Limb (tissue), 2 donors: ENCODE measurements around the gene PTPRH.
"Not testable (repeated sequence)": the region's sequence is repeated elsewhere in the genome, so short reads cannot be mapped to it uniquely, and the experiment has no call there.

Experiments
- DNase-seq, 2 donors: peaks; one replicate each; pipeline ENCODE4 v3.0.0-alpha.2; 2016; ENCODE audit errors: extremely low spot score in 2 of 2

The PTPRH gene

GRCh38 chr19:55179606-55180484 is 29.5 kb downstream of the PTPRH start, which contains the start of gene SYT5:
Gene SYT5, minus strand, starts transcription at chr19:55180289. Its CDS starts 1,248 bp downstream, at chr19:55179041.
- peak in 1 of 2 donors; percentile 80 for DNase-seq

DNA sequence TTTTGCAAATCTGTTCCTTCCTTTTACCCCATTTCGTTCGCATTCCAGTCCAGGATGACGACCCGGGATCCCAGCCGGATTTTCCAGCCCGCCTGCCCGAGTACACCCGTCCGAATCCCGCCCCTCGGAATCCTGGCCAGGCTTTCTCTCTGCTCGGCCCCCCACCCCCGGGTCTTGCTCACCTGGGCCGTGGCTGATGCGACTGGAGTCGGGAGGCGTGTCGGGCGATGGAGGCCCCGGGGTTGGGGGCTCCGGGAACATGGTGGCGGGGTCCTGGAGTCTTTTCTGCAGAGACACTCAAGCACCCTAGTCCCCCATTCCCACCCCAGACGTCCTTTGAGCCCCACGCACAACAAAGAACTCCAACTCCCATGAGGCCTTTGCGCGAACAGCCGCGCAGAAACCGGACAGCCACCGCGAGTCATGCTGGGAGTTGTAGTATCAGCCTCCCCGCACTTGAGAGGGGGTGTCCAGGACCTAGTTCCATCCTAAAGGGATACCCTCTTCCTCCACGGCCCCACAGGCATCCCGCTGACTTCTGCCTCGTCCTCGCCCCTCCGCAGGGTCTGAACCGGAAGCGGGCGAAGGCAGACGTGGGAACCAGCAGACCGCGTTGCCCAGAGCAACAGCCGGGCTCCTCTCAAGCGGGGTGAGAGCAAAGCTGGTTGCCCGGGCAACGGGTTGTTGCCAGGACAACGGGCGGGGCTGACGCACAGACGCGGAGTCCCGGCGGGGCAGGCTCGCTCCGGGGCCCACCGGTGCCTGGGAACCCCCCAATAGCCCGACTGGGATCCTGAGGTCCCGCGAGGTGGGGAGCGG is 30.3 kb downstream of the PTPRH start:
- peak; percentile 60 to 91 for DNase-seq

- no peak for DNase-seq
Observed at GRCh38 chr19:55176076-55176475, 33.2 kb downstream of the PTPRH start.

GRCh38 chr19:55175117-55175867 is 34.0 kb downstream of the PTPRH start:
- DNase-seq = no peak

DNA sequence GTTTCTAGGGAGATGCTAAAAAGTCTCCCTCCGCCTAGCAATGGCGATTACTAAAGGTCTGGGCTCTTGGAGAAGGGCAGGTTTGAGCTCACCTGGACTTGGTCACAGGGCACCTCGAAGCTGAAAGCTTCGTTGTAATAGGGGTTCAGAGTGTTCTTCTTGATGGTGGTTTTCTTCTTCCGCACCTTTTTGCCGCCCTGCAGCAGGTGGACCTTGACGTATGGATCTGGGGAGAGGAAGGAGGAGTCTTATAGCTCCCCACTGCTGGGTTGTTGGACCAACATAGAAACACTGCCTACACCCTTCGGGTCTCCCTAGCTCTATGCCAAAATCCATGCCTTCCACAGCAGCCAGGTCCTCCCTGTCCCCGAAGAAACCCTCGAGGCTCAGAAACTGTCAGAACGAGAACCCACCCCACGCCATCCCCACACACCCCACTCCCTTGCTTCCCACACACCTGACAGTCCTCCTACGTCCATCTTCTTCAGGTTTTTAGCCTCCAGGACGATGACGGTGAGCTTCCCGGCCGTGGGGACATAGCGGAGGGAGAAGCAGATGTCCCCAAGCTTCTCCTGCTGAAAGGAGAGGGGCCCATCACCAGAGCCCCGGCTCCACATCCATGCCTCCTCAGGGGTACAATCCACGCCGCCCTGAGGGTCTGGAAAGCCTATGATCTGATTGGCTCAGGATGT is 34.7 kb downstream of the PTPRH start:
- DNase-seq = no peak

- no peak for DNase-seq
Observed at GRCh38 chr19:55173714-55174409, 35.4 kb downstream of the PTPRH start.

DNA sequence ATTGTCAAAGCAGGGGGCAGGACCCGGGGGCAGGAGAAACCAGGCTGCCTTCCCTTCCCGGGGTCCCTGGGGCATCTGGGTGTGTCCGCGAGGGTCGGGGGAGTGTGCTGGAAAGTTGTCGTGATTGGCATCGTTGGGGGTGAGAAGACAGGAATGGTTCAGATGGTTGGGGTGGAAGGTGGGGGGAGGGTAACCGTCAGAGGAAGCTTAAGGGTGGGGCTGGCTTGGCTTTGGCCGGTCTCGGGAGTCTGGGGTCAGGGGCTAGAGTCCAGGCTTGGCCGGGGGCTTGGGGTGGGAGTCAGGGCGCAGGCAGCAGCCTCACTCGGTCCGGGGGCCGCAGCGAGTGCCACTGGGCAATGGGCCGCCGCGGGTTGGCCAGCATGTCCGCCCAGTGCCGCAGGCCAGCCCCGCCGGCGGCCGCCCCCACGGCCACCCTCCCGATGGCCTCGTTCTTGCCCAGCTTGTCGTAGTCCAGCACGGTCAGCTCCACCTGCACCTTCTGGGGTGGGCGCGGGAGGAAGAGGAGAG is 36.1 kb downstream of the PTPRH start:
- no peak for DNase-seq

DNA sequence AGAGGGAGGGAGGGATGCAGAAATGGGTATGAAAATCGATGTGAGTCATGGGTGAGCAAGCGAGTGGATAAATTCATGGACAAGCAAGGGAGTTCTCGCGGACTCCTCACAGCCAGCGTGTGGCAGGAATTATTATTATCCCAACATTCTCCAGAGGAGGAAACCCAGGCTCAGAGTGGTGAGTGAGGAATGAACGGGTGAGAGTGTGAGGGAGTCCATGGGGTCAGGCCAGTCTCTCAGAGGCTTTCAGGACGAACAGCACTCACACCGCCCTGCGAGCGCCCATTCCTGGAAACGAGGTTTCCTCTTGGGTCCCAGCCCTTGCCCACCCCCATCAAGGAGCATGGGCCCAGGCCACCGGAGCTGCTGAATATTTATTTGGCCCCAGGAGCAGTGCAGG is 36.6 kb downstream of the PTPRH start:
- DNase-seq = no peak

GRCh38 chr19:55172318-55172717 is 37.0 kb downstream of the PTPRH start:
- DNase-seq = not testable (repeated sequence)

- no peak for DNase-seq
Observed at GRCh38 chr19:55171440-55171839, 37.9 kb downstream of the PTPRH start.

GRCh38 chr19:55169136-55169535 is 40.2 kb downstream of the PTPRH start:
- no peak for DNase-seq

DNA sequence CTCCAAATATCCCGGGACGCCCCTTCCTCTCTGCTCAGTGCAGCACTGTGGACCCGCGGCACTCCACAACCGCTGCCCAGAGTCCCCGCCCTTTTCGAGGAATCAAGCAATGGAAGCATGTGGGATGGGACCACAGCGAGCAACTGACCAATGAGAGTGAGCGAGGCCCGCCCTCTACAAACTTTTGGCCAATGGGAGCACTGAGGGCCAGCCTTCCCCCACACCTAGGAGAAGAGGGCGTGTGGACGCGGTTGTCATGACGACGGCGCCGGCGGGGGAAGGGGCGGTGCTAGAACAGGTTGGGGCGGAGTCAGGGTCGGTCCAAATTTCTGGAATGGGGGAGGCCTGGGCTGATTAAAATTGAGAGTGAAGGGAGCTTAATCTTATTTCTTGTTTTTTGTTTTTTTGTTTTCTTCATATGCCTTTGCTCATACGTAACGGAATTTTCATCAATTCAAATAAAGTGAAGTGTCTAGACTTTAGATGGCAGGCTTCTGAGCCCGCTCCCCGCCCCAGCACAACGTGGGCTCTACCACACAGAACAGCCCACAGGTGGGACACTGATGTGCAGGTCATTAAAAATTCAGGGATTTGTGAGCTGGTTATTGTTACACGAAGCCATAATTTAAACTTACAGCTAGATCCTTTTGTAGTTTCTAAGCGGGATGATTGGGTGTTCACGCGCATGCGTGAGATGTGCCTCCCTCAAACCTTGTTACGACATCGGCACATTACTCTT is 42.6 kb downstream of the PTPRH start, which contains the start of gene DNAAF3:
TSS of gene DNAAF3 (minus strand) at position 84 of the 739 bp plus-strand sequence. CDS start 200 bp downstream, outside the sequence.
- peak; percentile 91 to 95 for DNase-seq

GRCh38 chr19:55165952-55166529 is 43.3 kb downstream of the PTPRH start:
- DNase-seq = peak in 1 of 2 donors; percentile 75

DNA sequence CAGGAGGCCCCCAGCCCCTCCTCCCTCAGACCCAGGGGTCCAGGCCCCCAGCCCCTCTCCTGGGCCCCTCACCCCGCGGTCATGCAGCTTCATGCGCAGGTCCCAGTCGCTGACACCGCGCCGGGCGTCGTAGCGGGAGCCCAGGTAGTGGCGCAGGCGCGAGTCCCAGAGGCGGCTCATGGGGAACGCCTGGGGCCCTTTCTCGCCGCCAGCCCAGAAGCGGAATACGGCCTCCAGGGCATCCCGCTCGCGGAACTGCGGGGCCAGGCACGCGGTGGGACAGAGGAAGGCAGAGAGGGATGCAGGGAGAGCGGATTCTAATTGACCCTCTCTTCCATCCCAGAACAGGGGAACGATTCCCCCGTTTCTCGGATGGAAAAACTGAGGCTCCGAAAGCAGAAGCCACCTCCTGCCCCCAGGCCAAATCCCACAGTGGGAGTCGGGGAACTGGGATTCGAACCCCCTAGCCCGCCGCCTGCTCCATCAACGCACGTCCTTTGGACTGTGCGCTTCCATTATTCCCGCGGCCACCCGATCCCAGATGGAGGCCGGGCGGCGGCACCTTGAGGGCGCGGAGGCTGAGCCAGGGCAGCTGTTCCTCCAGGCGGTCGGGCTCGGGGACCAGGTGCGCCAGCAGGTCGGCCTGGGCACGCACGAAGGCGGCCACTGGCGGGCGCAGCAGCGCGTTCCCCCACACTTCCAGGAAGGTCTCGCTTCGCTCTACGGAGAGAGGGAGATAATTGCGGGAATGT is 47.6 kb downstream of the PTPRH start:
- no peak for DNase-seq

DNA sequence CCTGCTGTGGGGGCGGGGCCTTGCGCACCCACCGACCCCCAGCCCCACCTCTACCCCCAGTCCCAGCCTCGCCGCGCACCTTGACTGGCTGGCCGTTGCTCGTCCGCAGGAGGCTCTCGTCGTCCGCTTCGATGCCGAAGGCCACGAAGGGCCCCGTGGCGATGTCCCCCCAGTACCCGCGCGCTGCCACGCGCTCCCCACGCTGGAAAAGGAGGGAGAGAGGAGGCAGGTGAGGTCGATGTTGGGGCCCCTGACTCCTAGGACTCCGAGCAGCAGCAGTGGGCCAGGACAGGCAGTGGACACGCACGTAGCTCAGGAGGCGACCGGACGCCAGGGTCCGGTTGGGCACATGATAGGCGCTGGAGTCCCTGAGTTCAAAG is 48.3 kb downstream of the PTPRH start:
- DNase-seq = no peak

DNA sequence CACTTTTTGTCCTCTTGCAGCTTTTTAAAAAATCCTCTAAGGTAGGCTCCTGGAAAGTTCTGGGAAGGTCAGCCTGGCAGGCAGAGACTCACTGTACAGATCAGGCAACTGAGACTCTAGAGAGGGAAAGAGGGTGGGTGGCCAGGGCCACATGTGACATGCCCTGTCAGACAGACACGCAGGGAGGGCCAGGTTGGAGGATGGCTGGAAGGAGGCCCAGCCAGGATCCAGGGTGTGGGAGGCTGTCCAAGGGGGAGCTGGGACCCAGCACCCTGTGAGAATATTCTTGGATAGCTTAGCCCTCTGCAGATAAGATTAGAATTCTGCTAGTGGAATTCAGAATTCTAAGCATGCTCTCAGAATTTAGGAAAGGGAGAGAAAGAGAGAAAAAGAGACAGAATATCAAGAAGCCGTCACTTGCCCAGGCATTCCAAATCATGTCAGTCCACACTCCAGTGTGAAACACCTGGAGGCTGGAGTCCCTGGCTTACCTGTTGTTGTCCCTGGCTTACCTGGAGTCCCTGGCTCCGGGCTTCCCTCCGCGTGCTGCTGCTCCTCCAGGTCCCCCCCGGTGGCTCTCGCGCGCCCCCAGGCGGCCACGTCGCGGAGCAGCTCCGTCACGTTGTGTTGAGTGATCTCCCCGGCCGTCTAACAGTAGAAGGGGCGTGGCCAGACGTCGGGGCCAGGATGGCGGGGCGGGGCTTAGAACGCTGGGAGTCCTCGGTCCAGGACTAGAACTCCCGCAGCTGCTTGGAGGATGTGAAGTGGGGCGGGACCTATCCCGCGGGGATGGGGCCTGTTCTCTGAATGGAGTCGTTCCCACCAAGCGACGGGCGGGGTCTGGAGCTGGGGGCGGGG is 48.9 kb downstream of the PTPRH start:
- peak; percentile 71 to 83 for DNase-seq
